GM19240 (cell line): ENCODE data around the gene PP2D1.
"Not testable (repeated sequence)": the region's sequence is repeated elsewhere in the genome, so short reads cannot be mapped to it uniquely, and the experiment has no call there.

Source experiments
- DNase-seq: peaks from one replicate; pipeline ENCODE4 v3.0.0; 2011; ENCODE audit warnings: low spot score; ENCODE audit not compliant: insufficient read length

The PP2D1 gene

GRCh38 chr3:20039765-20040547, 27.9 kb upstream of the PP2D1 start, which contains the start of gene KAT2B:
Gene KAT2B (plus strand): TSS chr3:20040446. CDS start chr3:20040478, 32 bp downstream.
- peak; percentile 57 for DNase-seq

GRCh38 chr3:20039466-20039764, 27.4 kb upstream of the PP2D1 start:
- DNase-seq = no peak

GRCh38 chr3:20038699-20039465, 26.8 kb upstream of the PP2D1 start:
- no peak for DNase-seq

GRCh38 chr3:20037255-20037996, 25.4 kb upstream of the PP2D1 start:
- no peak for DNase-seq

DNA sequence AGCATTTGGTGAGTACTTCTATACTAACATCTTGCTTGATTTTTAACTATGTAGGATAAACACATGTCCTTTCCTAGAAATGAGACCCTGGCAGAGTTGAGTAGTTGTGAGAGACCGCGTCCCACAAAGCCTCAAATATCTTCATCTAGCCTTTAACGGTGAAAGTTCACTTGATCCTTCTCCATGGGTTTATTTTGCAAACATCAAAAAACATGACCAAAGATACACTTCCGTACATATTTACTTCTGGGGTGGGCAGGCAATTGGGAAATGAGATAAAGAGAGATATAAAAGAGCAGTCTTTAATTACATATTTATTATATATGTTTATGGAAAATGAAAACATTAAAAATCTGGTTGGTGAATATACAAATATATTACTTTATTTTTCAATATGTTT, 23.0 kb upstream of the PP2D1 start:
- DNase-seq = no peak

DNA sequence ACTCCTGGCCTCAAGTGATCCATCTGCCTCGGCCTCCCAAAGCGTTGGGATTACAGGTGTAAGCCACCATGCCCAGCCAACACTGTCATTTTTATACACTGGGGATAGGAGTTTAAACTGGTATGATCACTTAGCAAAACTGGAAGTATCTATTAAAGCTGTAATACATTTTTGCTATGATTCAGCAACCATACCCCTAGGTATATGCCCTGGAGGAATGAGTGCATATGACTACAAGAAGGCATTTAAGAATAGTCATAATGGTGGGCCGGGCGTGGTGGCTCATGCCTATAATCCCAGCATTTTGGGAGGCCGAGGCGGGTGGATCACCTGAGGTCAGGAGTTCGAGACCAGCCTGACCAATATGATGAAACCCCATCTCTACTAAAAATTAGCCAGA, 19.9 kb upstream of the PP2D1 start:
- DNase-seq = not testable (repeated sequence)

- no peak for DNase-seq
Measured at GRCh38 chr3:20028905-20029331, 16.9 kb upstream of the PP2D1 start.

DNA sequence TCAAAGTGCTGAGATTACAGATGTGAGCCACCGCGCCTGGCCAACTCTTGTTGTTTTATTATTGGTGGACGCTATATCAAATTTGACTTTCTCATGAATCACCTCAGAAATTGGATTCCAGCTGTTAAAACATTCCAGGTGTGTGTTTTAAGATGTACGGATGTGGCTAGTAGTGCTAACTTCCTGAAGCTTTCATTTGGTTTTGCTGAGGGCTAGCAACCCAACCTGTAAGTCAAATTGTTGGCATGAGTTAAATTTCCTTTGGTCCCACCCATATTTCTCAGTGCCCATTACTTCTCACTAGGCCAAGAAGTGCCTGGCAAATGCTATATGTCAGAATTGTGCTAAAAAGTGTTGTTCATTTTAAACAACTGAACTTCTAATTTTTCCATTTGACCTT, 15.1 kb upstream of the PP2D1 start:
- DNase-seq = no peak

DNA sequence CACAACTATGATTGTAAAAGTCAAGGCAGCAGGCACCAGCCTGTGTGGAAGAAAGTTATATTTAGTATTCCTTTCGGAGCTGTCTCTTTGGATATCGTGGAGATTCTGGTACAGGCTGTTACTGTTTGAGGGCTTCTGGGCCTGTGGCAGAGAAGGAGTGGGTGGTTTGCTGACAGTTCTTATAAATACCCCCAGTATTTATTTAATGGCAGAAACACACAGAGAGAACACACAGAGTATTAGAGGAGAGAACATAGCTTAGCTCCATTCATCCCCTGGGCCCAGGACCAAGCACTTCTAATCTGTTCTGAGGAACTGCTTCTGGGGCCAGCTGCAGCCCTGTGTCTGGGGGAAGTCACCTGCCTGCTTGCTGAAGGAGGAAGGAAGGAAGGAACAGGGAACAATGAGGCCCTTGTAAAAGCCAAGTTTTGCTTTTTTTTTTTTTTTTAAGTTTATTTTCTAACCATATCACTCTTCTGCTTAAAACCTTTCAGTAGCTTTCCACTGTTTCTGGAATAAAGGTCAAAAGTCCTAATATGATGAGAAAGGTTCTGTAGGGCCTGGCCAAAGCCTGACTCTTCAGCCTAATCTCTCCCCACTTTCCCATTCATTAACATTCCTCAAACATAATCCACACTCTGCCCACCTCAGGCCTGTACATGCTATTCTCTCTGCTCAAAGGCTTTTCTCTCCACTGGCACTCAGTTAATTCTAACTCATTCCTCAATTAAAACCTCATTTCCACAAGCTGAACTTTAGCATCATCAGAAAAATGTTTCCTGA, 11.8 kb upstream of the PP2D1 start:
- no peak for DNase-seq

DNA sequence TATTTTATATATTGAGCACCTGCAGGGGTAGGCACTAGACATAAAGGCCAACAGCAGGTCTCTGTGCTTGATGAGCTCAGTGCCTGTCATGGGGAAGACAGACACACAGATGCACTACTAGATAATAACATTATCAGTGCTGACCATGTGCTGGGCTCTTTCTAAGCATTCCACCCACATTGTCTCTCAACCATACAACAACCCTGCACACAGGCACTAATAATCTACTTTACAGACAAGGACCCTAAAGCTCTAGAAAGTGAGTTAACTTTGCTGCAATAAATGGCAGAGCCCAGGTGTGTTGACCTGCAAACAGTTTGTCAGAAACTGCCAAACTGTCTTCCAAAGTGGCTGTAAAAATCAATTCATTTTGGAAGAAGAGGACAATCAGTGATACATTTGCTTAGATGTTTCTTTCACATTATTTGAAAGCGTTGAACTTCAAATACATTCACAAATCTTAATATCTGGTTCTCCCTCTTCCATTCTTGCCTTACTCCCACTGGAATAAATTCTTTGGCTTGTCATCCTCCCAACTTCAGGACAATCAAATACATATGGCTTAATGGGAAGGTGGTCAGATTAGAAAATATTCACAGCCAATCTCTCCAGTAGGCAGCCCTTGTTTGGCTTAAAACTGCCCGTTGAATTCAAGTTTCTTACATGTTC, 11.0 kb upstream of the PP2D1 start:
- no peak for DNase-seq

- not testable (repeated sequence) for DNase-seq
Measured at GRCh38 chr3:20016076-20016475, 4.0 kb upstream of the PP2D1 start.

GRCh38 chr3:20015525-20015924, 3.5 kb upstream of the PP2D1 start:
- no peak for DNase-seq

DNA sequence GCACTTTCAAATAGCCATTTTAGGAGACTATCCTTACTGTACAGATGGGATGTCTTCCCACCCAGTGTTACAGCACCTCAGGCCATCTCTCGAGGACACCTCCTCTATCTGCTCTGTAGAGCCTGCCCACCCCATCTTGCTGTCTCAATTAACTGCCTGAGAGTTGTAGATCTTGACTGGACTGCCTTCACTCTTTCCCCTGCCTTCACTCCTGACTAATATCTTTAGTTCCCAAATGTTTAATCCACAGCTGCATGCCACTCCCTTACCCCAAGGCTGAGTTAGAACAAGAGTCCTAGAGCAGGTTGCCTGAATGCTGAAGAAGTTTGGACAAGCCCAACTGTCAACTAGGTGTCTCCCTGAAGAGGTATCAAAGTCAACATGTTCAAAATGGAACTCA, 1.3 kb upstream of the PP2D1 start:
- no peak for DNase-seq

- DNase-seq = no peak
Measured at GRCh38 chr3:20008646-20009045, 3.4 kb downstream of the PP2D1 start.

- DNase-seq = no peak
Measured at GRCh38 chr3:20007960-20008359, 4.1 kb downstream of the PP2D1 start.

- DNase-seq = no peak
Measured at GRCh38 chr3:20001932-20002331, 10.1 kb downstream of the PP2D1 start.

DNA sequence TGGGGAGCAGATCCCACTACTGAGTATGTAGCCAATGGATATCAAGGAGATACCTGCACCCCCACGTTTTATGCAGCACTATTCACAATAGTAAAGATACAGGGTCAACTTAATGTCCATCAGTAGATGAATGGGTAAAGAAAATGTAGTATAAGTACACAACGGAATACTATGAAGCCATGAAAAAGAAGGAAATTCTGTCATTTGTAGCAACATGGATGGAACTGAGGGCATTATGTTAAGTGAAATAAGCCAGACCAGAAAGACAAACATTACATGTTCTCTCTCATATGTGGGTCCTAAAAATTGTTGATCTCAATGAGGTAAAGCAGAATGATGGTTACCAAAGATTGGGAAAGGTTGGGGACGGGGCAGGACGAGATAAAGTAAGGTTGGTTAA, 14.6 kb downstream of the PP2D1 start:
- DNase-seq = no peak

GRCh38 chr3:19994796-19995195, 17.3 kb downstream of the PP2D1 start:
- no peak for DNase-seq

DNA sequence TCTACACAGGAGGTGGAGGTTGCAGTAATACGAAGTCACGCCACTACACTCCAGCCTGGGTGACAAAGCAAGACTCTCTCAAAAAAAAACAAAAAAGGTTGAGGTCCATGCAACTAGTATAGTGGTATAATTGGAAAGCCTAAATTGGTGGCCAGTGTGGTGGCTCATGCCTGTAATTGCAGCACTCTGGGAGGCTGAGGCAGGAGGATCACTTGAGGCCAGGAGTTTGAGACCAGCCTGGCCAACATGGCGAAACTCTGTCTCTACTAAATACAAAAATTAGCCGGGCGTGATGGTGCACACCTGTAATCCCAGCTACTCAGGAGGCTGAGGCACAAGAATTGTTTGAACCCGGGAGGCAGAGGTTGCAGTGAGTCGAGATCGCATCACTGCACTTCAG, 23.2 kb downstream of the PP2D1 start:
- not testable (repeated sequence) for DNase-seq

DNA sequence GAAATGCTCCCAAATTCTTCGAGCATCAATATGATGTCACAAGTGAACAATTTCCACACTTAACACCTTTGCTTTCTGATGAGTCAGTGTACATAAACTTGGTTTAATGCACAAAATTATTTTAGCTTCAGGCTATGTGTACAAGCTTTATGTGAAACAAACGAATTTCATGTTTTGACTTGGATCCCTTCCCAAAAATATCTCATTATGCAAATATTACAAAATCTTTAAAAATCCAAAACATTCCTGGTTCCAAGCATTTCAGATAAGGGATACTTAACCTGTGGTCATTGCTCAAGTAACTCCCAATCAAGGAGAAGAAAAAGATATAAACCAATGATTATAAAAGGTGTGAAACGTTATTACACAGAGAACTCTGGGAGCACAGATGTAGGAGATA, 40.0 kb downstream of the PP2D1 start:
- no peak for DNase-seq

GRCh38 chr3:19970327-19970726, 41.7 kb downstream of the PP2D1 start:
- no peak for DNase-seq
